GM23338 (cell line): ENCODE measurements around the gene SGO2. TPM values are rescaled to one million over a fixed set of nuclear protein-coding genes. Genes with fewer than 3 reads are reported as not detected.

Experiments used
- ATAC-seq: fragments of 200-7000 bp; cut with Tn5 transposase; 3 replicates; pipeline ENCODE4 v1.9.1; 2020
- DNase-seq: peaks from one replicate; pipeline ENCODE4 v3.0.0-alpha.2; 2015; ENCODE audit warnings: low spot score
- H2AFZ ChIP-seq: fragments of 200-600 bp; sonication (generic); 2 replicates; pipeline ENCODE4 v1.8.0; 2016; ENCODE audit warnings: antibody characterized with exemption, mild to moderate bottlenecking, moderate library complexity
- H3F3A ChIP-seq: fragments of 200-600 bp; sonication (generic); replicated peaks from 2 replicates; pipeline ENCODE4 v1.8.0; 2017; ENCODE audit warnings: antibody characterized with exemption, mixed run types, low read depth
- H3K27ac ChIP-seq: fragments of 200-600 bp; sonication (generic); 2 replicates; pipeline ENCODE4 v1.6.1; 2016; ENCODE audit warnings: low read depth
- H3K27me3 ChIP-seq: fragments of 200-600 bp; sonication (generic); 2 replicates; pipeline ENCODE4 v1.8.0; 2016; ENCODE audit warnings: mild to moderate bottlenecking, mixed run types, moderate library complexity; ENCODE audit not compliant: insufficient read depth
- H3K36me3 ChIP-seq: fragments of 200-600 bp; sonication (generic); 2 replicates; pipeline ENCODE4 v1.8.0; 2016; ENCODE audit warnings: mild to moderate bottlenecking; ENCODE audit not compliant: insufficient read depth
- H3K4me1 ChIP-seq: fragments of 200-600 bp; sonication (generic); 2 replicates; pipeline ENCODE4 v1.8.0; 2016; ENCODE audit warnings: mild to moderate bottlenecking, moderate library complexity; ENCODE audit not compliant: insufficient read depth
- H3K4me2 ChIP-seq: fragments of 200-600 bp; sonication (generic); 2 replicates; pipeline ENCODE4 v1.7.1; 2017; ENCODE audit warnings: mixed run types
- H3K4me3 ChIP-seq: fragments of 200-600 bp; sonication (generic); 2 replicates; pipeline ENCODE4 v1.6.1; 2016; ENCODE audit warnings: mixed run types
- H3K79me2 ChIP-seq: fragments of 200-600 bp; sonication (generic); replicated peaks from 2 replicates; pipeline ENCODE4 v1.8.0; 2017; ENCODE audit warnings: mild to moderate bottlenecking; ENCODE audit not compliant: insufficient read depth
- H3K9me2 ChIP-seq: fragments of 200-600 bp; sonication (generic); 2 replicates; pipeline ENCODE4 v1.8.0; 2017; ENCODE audit not compliant: insufficient read depth
- H4K20me1 ChIP-seq: fragments of 200-600 bp; sonication (generic); replicated peaks from 2 replicates; pipeline ENCODE4 v1.8.0; 2017; ENCODE audit warnings: mild to moderate bottlenecking; ENCODE audit not compliant: insufficient read depth
- H3K27ac Mint-ChIP-seq: 2 replicates; pipeline ENCODE4 v1.8.0; 2020; ENCODE audit warnings: inconsistent platforms, mild to moderate bottlenecking, moderate library complexity, mixed read lengths
- H3K27me3 Mint-ChIP-seq: 3 replicates; pipeline ENCODE4 v1.8.0; 2022; ENCODE audit warnings: low read depth, mild to moderate bottlenecking, moderate library complexity, mixed read lengths, inconsistent platforms; ENCODE audit not compliant: insufficient read depth, poor library complexity
- H3K36me3 Mint-ChIP-seq: 3 replicates; pipeline ENCODE4 v1.8.0; 2021; ENCODE audit warnings: low read depth, mild to moderate bottlenecking, inconsistent platforms, moderate library complexity, mixed read lengths
- H3K4me1 Mint-ChIP-seq: 3 replicates; pipeline ENCODE4 v1.8.0; 2020; ENCODE audit warnings: mild to moderate bottlenecking, inconsistent platforms, mixed read lengths
- H3K4me3 Mint-ChIP-seq: 3 replicates; pipeline ENCODE4 v1.8.0; 2021; ENCODE audit warnings: moderate library complexity, mild to moderate bottlenecking, inconsistent platforms, mixed read lengths
- H3K9me3 Mint-ChIP-seq: 3 replicates; pipeline ENCODE4 v1.8.0; 2020; ENCODE audit warnings: moderate library complexity, mild to moderate bottlenecking, inconsistent platforms, mixed read lengths
- CREB1 ChIP-seq: fragments of 250-450 bp; sonication (Bioruptor Pico); IDR thresholded peaks from 2 replicates; pipeline ENCODE4 v1.5.0; 2020; ENCODE audit warnings: low read depth, mild to moderate bottlenecking, moderate library complexity
- CTCF ChIP-seq, 2 experiments: fragments of 200-600 bp in 1 of 2; sonication (generic) in 1 of 2; conservative IDR thresholded peaks; 2 replicates each; pipeline versions ENCODE4 v1.5.1 to v1.6.1; 2016 to 2017; ENCODE audit warnings: antibody characterized with exemption in 2 of 2, low read depth in 2 of 2, mild to moderate bottlenecking in 2 of 2, moderate library complexity in 1 of 2
- EZH2 ChIP-seq: fragments of 200-600 bp; sonication (generic); IDR thresholded peaks from one replicate; pipeline ENCODE4 v1.8.0; 2017; ENCODE audit warnings: antibody characterized with exemption, mild to moderate bottlenecking, low read depth; ENCODE audit not compliant: unreplicated experiment
- EZH2phosphoT487 ChIP-seq: fragments of 200-600 bp; sonication (generic); IDR thresholded peaks from one replicate; pipeline ENCODE4 v1.8.1; 2018; ENCODE audit warnings: antibody characterized with exemption; ENCODE audit not compliant: unreplicated experiment
- JUNB ChIP-seq: IDR thresholded peaks from one replicate; pipeline ENCODE4 v1.6.1; 2016; ENCODE audit warnings: antibody characterized with exemption; ENCODE audit not compliant: unreplicated experiment
- NANOG ChIP-seq: IDR thresholded peaks from 2 replicates; pipeline ENCODE4 v1.6.1; 2016; ENCODE audit warnings: antibody characterized with exemption, borderline replicate concordance
- POLR2AphosphoS5 ChIP-seq: IDR thresholded peaks from 2 replicates; pipeline ENCODE4 v1.6.1; 2016; ENCODE audit warnings: antibody characterized with exemption, low read depth
- STAT1 ChIP-seq: IDR thresholded peaks from one replicate; pipeline ENCODE4 v1.6.1; 2016; ENCODE audit warnings: antibody characterized with exemption; ENCODE audit not compliant: unreplicated experiment
- ZNF114 ChIP-seq: fragments of 250-450 bp; sonication (Bioruptor Pico); IDR thresholded peaks from 2 replicates; pipeline ENCODE4 v1.5.0; 2020; ENCODE audit warnings: mild to moderate bottlenecking, moderate library complexity
- ZNF331 ChIP-seq: fragments of 250-450 bp; sonication (Bioruptor Pico); IDR thresholded peaks from 2 replicates; pipeline ENCODE4 v1.5.0; 2020; ENCODE audit warnings: low read depth, mild to moderate bottlenecking, moderate library complexity
- polyA plus RNA-seq: library from polyadenylated mRNA; unstranded; fragments of >200 nt; fragmentation: Nextera tagmentation; extraction: Ambion mirVana; gene quantifications from 2 replicates; pipeline ENCODE4 v1.2.1, GENCODE V29; 2016
- total RNA-seq: library from RNA; depleted of rRNA; stranded (reverse); fragments of >200 nt; shearing (Covaris generic); gene quantifications from 2 replicates; pipeline ENCODE4 v1.2.3, GENCODE V29; 2014
- TF ChIP-seq, protein P1 (sequence below): IDR thresholded peaks from one replicate; pipeline ENCODE4 v1.6.1; 2018; ENCODE audit warnings: antibody characterized with exemption; ENCODE audit not compliant: unreplicated experiment
- TF ChIP-seq, protein P2 (sequence below): fragments of 250-450 bp; sonication (Bioruptor Pico); IDR thresholded peaks from 2 replicates; pipeline ENCODE4 v1.5.0; 2020; ENCODE audit warnings: mild to moderate bottlenecking, moderate library complexity
- TF ChIP-seq, protein P3 (sequence below): IDR thresholded peaks from 2 replicates; pipeline ENCODE4 v1.6.1; 2016; ENCODE audit warnings: antibody characterized with exemption

SGO2 gene
- total and polyA plus RNA-seq, 2 experiments from 2014 or later = 32.6 to 47.7 TPM

GRCh38 chr2:200585730-200586643, 60.0 kb downstream of the SGO2 start, which contains the start of gene AOX1:
TSS of gene AOX1 (plus strand) at chr2:200586014. CDS start at chr2:200586109, 95 bp downstream.
- 0 out of 2 replicates have a peak, but pooled peaks cover 7% of the 10 kb centered on the region for H3K4me1 ChIP-seq
- 0 out of 2 replicates have a peak, but pooled peaks cover 7% of the 10 kb centered on the region for H3F3A ChIP-seq
- H3K79me2 ChIP-seq = no peaks in the 10 kb centered on the region
- Mint-ChIP-seq H3K36me3 (no peaks in the 10 kb centered on the region), H3K9me3 (no peaks in the 10 kb centered on the region), H3K4me1 (peaks cover 8% of the 10 kb centered on the region; the same call in 2 of the 3 replicates), H3K4me3 (peak within 1 kb of the TSS; percentile 93), H3K27me3 (peaks cover 14% of the 10 kb centered on the region), H3K27ac (peak within 1 kb of the TSS; percentile 54; the same call in 1 of the 2 replicates)
- H3K27me3 ChIP-seq = peaks cover 14% of the 10 kb centered on the region
- no peak within 1 kb of the TSS for H3K27ac ChIP-seq
- no peaks in the 10 kb centered on the region for H3K9me2 ChIP-seq
- ATAC-seq (peak; percentile 87), DNase-seq (peak; percentile 94)
- H3K4me3 ChIP-seq = peak within 1 kb of the TSS; percentile 66
- H4K20me1 ChIP-seq = no peaks in the 10 kb centered on the region
- no peaks in the 10 kb centered on the region for H3K36me3 ChIP-seq
- TF ChIP-seq, protein P1, sequence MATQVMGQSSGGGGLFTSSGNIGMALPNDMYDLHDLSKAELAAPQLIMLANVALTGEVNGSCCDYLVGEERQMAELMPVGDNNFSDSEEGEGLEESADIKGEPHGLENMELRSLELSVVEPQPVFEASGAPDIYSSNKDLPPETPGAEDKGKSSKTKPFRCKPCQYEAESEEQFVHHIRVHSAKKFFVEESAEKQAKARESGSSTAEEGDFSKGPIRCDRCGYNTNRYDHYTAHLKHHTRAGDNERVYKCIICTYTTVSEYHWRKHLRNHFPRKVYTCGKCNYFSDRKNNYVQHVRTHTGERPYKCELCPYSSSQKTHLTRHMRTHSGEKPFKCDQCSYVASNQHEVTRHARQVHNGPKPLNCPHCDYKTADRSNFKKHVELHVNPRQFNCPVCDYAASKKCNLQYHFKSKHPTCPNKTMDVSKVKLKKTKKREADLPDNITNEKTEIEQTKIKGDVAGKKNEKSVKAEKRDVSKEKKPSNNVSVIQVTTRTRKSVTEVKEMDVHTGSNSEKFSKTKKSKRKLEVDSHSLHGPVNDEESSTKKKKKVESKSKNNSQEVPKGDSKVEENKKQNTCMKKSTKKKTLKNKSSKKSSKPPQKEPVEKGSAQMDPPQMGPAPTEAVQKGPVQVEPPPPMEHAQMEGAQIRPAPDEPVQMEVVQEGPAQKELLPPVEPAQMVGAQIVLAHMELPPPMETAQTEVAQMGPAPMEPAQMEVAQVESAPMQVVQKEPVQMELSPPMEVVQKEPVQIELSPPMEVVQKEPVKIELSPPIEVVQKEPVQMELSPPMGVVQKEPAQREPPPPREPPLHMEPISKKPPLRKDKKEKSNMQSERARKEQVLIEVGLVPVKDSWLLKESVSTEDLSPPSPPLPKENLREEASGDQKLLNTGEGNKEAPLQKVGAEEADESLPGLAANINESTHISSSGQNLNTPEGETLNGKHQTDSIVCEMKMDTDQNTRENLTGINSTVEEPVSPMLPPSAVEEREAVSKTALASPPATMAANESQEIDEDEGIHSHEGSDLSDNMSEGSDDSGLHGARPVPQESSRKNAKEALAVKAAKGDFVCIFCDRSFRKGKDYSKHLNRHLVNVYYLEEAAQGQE = peak; percentile 29
- TF ChIP-seq STAT1 (no peak), ZNF114 (CRISPR knock-in tag) (no peak), EZH2 (no peak), POLR2AphosphoS5 (no peak; the same call in none of the 2 replicates), CTCF (conservative IDR thresholded peaks at IDR 0.05; ENCODE audit: low read depth in 2 of 2) (peak; percentile 6 to 58; a peak in 3 of 4 replicates), NANOG (0 out of 2 replicates have a peak, but pooled peaks have one; percentile 4), JUNB (no peak), EZH2phosphoT487 (no peak), ZNF331 (CRISPR knock-in tag) (no peak), CREB1 (CRISPR knock-in tag) (peak; percentile 67)
- TF ChIP-seq, protein P2, sequence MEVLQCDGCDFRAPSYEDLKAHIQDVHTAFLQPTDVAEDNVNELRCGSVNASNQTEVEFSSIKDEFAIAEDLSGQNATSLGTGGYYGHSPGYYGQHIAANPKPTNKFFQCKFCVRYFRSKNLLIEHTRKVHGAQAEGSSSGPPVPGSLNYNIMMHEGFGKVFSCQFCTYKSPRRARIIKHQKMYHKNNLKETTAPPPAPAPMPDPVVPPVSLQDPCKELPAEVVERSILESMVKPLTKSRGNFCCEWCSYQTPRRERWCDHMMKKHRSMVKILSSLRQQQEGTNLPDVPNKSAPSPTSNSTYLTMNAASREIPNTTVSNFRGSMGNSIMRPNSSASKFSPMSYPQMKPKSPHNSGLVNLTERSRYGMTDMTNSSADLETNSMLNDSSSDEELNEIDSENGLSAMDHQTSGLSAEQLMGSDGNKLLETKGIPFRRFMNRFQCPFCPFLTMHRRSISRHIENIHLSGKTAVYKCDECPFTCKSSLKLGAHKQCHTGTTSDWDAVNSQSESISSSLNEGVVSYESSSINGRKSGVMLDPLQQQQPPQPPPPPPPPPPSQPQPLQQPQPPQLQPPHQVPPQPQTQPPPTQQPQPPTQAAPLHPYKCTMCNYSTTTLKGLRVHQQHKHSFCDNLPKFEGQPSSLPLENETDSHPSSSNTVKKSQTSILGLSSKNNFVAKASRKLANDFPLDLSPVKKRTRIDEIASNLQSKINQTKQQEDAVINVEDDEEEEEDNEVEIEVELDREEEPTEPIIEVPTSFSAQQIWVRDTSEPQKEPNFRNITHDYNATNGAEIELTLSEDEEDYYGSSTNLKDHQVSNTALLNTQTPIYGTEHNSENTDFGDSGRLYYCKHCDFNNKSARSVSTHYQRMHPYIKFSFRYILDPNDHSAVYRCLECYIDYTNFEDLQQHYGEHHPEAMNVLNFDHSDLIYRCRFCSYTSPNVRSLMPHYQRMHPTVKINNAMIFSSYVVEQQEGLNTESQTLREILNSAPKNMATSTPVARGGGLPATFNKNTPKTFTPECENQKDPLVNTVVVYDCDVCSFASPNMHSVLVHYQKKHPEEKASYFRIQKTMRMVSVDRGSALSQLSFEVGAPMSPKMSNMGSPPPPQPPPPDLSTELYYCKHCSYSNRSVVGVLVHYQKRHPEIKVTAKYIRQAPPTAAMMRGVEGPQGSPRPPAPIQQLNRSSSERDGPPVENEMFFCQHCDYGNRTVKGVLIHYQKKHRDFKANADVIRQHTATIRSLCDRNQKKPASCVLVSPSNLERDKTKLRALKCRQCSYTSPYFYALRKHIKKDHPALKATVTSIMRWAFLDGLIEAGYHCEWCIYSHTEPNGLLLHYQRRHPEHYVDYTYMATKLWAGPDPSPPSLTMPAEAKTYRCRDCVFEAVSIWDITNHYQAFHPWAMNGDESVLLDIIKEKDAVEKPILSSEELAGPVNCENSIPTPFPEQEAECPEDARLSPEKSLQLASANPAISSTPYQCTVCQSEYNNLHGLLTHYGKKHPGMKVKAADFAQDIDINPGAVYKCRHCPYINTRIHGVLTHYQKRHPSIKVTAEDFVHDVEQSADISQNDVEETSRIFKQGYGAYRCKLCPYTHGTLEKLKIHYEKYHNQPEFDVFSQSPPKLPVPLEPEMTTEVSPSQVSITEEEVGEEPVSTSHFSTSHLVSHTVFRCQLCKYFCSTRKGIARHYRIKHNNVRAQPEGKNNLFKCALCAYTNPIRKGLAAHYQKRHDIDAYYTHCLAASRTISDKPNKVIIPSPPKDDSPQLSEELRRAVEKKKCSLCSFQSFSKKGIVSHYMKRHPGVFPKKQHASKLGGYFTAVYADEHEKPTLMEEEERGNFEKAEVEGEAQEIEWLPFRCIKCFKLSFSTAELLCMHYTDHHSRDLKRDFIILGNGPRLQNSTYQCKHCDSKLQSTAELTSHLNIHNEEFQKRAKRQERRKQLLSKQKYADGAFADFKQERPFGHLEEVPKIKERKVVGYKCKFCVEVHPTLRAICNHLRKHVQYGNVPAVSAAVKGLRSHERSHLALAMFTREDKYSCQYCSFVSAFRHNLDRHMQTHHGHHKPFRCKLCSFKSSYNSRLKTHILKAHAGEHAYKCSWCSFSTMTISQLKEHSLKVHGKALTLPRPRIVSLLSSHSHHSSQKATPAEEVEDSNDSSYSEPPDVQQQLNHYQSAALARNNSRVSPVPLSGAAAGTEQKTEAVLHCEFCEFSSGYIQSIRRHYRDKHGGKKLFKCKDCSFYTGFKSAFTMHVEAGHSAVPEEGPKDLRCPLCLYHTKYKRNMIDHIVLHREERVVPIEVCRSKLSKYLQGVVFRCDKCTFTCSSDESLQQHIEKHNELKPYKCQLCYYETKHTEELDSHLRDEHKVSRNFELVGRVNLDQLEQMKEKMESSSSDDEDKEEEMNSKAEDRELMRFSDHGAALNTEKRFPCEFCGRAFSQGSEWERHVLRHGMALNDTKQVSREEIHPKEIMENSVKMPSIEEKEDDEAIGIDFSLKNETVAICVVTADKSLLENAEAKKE = no peak
- TF ChIP-seq, protein P3, sequence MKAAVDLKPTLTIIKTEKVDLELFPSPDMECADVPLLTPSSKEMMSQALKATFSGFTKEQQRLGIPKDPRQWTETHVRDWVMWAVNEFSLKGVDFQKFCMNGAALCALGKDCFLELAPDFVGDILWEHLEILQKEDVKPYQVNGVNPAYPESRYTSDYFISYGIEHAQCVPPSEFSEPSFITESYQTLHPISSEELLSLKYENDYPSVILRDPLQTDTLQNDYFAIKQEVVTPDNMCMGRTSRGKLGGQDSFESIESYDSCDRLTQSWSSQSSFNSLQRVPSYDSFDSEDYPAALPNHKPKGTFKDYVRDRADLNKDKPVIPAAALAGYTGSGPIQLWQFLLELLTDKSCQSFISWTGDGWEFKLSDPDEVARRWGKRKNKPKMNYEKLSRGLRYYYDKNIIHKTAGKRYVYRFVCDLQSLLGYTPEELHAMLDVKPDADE = no peak
- H3K4me2 ChIP-seq = peak within 1 kb of the TSS; percentile 88
- peak within 1 kb of the TSS; percentile 75 for H2AFZ ChIP-seq
